NCI-H2107 (cell line): ENCODE data around the gene AMN.

Experiments
- DNase-seq: peaks from one replicate; lab custom pipeline; 2025; lab: John Stamatoyannopoulos, UW

The AMN gene

GRCh38 chr14:102943979-102944378 lies 21.5 kb downstream of the AMN start:
- no peak for DNase-seq

GRCh38 chr14:102944448-102945330 lies 22.2 kb downstream of the AMN start:
- no peak for DNase-seq

GRCh38 chr14:102945346-102946130 lies 23.1 kb downstream of the AMN start:
- DNase-seq = no peak

- no peak for DNase-seq
Measured at GRCh38 chr14:102947321-102948103, 25.0 kb downstream of the AMN start.

GRCh38 chr14:102948698-102949061 lies 26.2 kb downstream of the AMN start:
- DNase-seq = no peak

- no peak for DNase-seq
Measured at GRCh38 chr14:102949062-102949800, 26.8 kb downstream of the AMN start.

- no peak for DNase-seq
Measured at GRCh38 chr14:102949801-102950451, 27.5 kb downstream of the AMN start.

- no peak for DNase-seq
Measured at GRCh38 chr14:102951034-102951433, 28.6 kb downstream of the AMN start.

- no peak for DNase-seq
Measured at GRCh38 chr14:102951799-102952198, 29.3 kb downstream of the AMN start.

GRCh38 chr14:102952276-102952675 lies 29.8 kb downstream of the AMN start:
- no peak for DNase-seq

GRCh38 chr14:102953100-102953499 lies 30.6 kb downstream of the AMN start:
- DNase-seq = no peak

GRCh38 chr14:102954081-102954789 lies 31.8 kb downstream of the AMN start:
- DNase-seq = no peak

GRCh38 chr14:102955636-102956408 lies 33.4 kb downstream of the AMN start:
- DNase-seq = no peak

- no peak for DNase-seq
Measured at GRCh38 chr14:102957222-102957621, 34.8 kb downstream of the AMN start.

GRCh38 chr14:102958461-102958860 lies 36.0 kb downstream of the AMN start:
- no peak for DNase-seq

GRCh38 chr14:102962111-102962627 lies 39.7 kb downstream of the AMN start:
- DNase-seq = no peak

GRCh38 chr14:102964152-102964730 lies 41.8 kb downstream of the AMN start:
- DNase-seq = no peak

GRCh38 chr14:102965282-102965681 lies 42.8 kb downstream of the AMN start:
- no peak for DNase-seq
